ENCODE measurements around the gene ASPDH.
A peak's percentile ranks its signal among the peaks of the same experiment; 100 is the strongest.

ASPDH gene

GRCh38 chr19:50512999-50513745 lies 541 bp downstream of the ASPDH start:
- no peak for DNase-seq

GRCh38 chr19:50512112-50512998 lies 1.4 kb downstream of the ASPDH start:
- no peak for DNase-seq

DNA sequence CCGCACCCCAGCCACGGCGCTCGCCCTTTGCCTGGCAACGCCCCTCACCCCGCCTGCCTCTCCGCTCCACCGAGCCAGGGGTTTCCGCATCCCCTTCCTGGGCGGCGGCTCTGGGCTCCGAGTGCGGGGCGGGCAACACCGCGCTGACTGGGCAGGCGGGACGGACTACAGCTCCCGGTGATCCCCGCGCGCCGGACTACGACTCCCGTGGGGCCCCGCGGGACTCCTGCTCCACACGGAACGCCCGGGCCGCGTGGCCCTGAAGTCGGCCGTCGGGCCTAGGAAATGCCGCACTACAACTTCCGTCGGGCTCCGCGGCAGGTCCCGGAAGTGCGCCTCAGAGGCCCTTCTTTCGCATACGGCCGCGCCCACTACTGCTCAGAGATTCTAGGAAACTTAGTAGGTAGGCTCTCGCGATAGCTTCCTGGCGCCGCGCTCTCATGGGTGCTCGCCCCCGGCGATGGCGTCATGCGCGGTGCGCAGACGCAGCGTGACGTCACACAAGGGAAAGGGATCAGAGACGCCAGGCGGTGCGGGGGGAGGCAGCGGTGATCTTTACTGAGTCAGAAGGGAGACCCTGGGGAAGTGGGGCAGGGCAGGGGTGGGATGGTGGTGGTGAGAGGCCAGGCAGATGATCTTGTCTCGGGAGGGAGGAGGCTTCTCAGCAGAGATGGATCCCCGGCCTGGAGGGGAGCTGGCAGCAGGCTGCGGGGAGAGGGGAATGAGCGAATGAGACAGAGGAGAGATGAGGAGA lies 2.5 kb downstream of the ASPDH start, which contains the start of gene JOSD2:
JOSD2 (minus strand) TSS at position 123 of the 754 bp plus-strand sequence. CDS start 760 bp downstream, outside the sequence.
- DNase-seq: peak; percentile 97

DNA sequence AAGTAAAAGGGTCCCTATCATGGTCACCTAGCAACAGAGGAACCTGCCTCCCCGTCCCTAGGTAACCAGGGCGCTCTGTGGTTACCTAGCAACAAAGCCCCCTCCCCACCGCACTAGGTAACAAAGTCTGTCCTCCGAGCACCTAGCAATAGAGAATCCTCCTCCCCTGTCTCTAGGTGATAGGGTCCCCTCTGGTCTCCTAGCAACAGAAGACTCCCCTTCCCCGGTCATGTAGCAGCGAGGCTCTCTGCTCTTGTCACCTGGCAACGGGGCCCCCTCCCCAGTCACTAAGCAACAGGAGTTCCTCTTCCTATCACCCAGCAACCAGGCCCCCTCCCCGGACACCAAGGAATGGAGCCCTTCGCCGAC lies 3.0 kb downstream of the ASPDH start:
- DNase-seq: no peak

- DNase-seq: no peak
Observed at GRCh38 chr19:50510121-50510670, 3.5 kb downstream of the ASPDH start.

DNA sequence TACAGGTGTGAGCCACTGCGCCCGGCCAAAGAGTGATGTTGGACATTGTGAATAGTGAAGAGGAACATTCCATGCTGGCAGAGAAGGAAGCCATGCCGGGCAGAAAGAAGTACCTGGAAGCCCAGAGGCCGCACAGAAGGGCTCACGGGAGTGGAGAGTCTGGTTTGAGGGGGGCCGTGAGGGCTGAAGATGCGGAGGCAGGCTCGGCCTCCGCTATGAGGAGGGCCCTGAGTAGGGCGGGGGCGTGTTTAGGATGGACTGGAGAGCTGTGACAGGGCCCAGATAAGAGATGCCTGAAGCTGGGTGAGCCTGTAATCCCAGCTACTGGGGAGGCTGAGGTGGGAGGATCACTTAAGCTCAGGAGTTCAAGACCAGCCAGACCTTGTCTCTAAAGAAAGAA lies 4.3 kb downstream of the ASPDH start:
- no peak for DNase-seq

DNA sequence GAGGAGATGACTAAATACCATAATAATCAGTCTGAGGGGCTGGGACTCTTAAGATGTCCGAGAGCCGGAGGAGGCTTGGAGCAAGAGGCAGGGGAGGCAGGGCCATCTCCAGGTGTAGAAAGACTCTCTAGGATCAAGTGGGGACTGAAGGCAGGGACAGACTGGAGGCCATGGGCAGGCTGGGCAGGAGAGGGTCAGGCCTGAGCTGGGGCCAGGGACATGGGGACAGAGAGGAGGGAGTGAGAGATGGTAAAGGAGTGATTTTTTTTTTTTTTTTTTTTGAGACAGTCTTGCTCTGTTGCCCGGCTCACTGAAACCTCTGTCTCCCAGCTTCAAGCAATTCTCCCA lies 4.9 kb downstream of the ASPDH start:
- DNase-seq: no peak

DNA sequence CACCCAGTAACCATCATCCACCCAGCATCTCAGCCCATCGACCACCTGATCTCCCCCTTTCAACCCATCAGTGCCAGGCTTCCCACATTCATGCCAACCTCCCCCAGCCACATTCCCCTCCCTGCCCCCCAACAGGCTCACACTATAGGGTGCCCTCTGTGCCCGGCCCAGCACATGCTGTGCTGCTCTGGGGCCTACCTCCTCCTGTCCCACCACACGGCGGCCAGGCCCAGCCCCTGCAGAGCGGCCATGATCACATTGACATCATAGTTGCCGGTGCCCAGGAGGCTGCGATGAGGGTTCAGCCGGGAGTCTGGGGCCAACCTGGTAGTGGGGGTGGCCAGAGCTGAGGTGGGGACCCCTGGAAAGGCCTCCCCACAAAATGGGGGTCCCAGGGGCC lies 6.3 kb downstream of the ASPDH start:
- DNase-seq: no peak

DNA sequence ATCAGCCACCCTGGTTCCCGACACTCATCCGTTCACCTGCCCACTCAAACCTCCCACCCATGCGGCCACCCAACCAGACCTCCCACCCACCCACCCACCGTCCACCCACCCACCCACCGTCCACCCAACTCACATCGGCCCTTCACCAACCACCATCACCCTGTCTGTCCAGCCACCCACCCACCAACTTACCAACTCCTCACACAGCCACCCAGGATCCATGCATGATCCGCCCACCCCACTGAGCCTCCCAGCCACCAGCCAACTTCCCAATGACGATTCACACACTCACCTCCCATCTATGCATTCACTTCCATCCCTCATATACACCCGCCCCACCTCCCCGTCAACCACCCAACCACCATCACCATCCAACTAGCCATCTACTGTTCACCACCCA lies 7.0 kb downstream of the ASPDH start:
- no peak for DNase-seq

DNA sequence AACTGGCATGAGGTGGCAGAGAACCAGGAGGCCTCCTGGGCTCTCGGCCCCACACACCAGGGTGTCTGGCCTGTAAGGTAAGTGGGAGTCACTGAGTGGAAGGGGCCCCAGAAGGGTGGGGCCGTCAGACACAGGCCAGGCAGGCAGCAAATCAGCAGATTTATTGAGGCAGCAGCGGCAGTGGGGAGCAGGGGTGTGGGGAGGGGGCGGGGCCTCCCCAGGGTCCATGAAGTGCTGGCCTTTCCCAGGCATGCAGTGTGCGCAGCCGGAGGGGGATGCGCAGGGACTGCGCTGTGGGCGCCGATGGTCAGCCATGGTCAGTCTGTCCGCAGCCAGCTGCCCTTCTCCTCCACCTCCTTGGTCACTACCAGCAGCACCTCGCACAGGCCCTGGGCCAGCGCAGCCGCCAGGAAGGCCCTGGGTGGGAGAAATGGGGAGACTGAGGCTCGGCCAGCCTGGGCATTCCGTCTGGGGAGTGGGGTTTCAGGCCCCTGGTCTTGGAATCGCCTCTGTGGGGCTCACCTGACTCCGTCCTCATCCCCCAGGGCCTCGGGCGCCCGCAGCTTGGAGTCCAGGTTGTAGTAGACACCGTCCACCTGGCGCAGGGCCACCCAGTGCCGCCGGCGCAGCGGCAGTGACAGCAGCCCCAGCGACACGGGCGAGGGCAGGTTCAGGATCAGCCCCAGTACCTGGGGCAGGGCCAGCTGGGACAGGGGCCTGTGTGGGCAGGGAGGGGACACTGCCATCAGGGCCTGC lies 7.7 kb downstream of the ASPDH start:
- no peak for DNase-seq

DNA sequence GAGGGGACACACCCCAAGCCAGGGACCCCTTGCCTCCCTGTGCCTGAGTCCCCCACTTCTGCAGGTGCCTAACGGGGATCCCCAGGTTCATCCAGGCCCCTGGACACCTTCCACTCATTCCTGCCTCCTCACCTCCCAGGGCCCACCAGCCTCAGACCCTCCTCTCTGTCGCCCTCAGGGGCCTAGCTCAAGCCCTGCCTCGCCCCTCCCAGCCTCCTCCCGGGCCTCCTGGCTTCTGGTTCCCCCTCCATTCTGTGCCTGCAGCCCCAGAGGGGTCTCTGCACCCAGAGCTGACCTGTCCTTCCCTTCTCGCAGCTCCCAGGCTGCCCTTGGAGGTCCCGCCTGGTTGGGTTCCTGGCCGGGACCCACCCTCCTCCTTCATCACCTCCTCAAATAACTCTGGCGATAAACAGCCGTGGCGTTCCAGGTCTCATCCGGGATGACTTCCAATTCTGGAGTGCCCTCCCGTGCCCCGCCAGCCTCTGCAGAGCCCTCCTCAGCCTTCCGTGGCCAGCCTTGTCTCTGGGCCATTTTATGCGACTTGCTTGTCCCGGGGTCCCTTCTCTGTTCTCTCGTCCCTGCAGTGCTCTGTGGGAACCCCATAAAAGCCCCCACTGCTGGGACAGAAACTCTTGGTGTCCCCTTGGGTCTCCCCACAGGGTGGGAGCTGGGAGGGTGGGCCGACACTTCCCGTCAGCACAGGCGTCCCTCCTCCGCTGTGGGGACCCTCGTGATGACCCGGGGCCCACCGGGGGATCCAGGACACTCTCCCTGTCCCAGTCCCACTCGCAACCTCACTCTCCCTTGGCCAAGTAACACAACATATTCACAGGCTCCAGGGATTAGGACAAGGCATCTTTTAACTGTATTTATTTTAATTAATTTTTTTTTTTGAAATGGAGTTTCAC lies 11.9 kb downstream of the ASPDH start:
- no peak for DNase-seq

DNA sequence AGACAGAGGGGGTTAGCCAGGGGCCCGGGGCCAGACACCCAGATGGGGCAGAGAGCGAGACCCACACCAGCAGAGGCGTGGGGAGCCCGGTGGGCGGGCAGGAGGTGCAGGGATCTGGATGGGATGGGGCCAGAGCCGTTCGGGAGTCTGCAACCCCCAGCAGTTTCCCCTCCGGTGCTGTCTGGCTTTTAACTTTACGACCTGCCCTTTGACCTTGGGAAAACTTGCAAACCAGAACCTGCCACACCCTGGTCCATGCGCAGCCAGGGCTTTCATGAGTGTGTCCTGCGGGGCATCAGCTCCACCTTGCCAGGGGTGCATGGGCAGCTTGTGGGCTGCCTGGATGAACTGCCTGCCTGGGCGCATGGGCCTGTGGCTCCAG lies 12.5 kb downstream of the ASPDH start:
- no peak for DNase-seq

DNA sequence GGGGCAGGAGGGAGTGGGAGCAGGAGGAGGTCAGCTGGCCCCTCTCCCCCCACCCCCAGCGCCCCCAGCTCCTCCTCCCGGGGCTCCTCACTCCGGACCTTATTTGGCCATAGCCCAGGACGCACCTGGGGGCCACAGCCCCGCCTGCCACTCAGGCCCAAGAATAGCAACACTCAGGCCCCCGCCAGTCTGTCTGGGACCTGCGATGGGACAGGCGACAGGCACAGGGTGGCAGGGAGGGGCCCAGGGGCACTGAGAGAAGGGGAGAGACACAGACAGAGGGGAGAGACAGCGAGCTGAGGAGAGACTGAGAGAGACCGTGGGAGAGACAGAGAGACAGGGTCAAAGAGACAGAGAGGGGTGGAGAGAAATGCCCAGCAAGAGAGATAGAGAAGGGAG lies 13.0 kb downstream of the ASPDH start:
- no peak for DNase-seq

DNA sequence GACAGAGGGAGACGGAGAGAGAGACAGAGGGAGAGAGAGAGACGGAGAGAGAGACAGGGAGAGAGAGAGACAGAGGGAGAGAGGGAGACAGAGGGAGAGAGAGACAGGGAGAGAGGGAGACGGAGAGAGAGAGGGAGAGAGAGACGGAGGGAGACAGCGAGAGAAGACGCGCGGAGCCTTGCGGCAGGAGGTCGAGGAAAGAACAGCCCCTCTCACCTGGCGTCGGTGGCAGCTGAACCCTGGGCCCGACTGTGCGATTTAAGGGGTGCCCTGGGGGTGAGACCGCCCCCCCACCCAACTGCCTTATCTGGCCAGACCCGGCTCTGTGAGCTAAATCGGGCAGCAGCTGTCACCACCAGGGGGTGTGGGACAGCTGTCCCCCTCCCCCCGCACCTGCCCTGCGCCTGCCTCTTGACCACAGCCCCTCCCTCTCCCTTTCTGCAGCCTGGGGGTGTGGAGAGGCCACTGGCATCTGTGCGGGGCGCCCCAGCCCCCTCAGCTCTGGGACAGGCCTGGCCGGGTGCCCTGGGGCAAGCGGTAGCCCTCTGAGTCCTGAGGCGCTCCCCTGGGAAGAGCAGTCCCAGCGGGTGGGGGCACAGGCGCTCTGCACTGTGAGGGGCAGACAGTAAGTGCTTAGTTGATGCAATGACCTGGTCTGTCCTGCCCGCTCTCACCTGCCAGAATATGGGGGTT lies 13.5 kb downstream of the ASPDH start:
- DNase-seq: no peak

DNA sequence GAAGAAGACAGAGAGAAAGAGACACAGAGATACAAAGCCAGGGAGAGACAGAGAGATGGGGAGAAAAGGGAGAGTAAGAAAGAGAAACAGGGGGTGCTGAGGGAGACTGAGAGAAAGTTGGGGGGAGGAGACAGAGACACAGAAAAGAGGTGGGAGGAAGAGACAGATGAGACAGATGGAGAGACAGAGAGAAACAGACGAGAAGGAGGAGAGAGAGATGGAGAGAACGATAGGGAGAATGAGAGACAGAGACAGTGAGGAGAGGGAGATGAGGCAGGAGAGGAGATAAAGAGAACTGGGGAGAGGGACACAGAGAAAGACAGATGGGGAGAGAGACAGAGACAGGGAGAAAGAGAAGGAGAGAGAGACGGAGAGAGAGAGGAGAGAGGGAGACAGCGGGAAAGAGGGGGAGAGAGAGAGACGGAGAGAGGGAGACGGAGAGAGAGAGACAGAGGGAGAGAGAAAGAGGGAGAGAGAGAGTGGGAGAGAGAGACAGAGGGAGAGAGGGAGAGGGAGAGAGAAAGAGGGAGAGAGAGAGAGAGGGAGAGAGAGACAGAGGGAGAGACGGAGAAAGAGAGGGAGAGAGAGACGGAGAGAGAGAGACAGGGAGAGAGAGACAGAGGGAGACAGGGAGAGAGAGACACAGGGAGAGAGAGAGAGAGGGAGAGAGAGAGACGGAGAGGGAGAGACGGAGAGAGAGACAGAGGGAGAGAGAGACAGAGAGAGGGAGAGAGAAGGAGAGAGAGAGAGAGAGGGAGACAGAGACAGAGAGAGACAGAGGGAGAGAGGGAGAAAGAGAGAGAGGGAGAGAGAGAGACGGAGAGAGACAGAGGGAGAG lies 15.3 kb downstream of the ASPDH start:
- no peak for DNase-seq

GRCh38 chr19:50497022-50497405 lies 16.7 kb downstream of the ASPDH start:
- DNase-seq: no peak

GRCh38 chr19:50496189-50497021 lies 17.3 kb downstream of the ASPDH start:
- DNase-seq: no peak

- DNase-seq: no peak
Observed at GRCh38 chr19:50495020-50495531, 18.6 kb downstream of the ASPDH start.
